Middle frontal gyrus (tissue), 1 donor: ENCODE data around the gene PCDH12.

Source experiments
- DNase-seq: peaks from one replicate; pipeline ENCODE4 v3.0.0-alpha.2; 2015; ENCODE audit warnings: low spot score; ENCODE audit errors: extremely low spot score

Gene PCDH12

DNA sequence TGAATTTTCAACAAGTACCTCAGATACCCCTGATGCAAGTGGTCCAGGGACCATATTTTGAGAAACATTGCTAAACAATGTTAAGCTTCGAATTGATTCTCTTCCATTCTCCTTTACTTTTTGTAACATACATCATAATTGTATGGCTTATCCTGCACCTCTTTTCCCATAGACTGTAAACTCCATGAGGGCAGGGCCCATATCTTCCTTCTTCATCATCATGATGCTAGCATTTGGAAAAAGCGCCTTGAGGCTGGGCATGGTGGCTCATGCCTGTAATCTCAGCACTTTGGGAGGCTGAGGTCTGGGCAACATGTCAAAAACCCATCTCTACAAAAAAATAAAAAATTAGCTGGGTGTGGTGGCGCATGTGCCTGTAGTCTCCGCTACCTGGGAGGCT lies 48.8 kb downstream of the PCDH12 start:
- DNase-seq = no peak

DNA sequence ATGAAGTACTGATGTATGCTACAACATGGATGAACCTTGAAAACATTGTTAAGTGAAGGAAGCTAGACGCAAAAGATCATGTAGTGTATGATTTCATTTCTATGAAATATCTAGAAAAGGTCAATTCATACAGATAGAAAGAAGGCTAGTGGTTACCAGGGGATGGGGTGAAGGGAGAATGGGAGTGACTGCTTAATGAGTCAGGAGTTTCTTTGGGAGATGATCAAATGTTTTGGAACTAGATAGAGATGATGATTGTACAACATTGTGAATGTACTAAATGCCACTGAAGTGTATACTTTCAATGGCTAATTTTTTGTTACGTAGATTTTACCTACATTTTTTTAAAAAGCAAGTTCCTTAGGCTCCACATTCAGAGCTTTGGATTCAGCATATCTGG lies 49.2 kb downstream of the PCDH12 start:
- DNase-seq = no peak

DNA sequence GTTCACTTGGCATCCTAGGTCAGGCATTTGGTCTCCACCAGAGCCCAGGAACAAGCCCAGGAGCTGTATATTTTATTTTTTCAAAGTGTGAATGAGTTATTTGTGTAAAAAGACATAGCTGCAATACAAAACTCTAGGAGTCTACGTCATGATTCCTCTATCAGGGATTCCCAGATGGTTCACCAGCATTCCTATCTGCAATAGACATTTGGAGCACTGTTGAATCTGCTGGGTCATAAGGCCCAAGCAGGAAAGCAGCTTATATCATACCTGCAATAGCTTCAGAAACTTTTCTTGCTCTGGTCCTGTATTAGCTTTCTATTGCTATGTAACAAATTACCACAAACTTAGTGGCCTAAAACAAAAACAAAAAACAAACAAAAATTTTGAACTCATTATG lies 51.0 kb downstream of the PCDH12 start:
- DNase-seq = no peak

DNA sequence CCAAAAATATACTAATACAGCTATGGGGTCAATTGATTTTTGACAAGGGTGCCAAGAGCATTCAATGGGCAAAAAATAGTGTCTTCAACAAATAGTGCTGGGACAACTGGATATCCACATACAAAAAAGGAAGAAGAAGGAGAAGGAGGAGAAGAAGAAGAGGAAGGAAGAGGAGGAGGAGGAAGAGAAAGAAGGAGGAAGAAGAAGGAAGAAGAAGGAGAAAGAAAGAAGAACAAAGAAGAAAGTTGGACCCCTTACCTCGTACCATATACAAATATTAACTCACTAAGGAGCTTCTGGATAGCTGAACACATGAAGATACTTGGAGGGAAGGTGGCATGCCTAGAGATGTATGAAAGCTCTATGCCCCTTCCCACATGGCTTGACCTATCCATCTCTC lies 51.5 kb downstream of the PCDH12 start:
- DNase-seq = no peak

DNA sequence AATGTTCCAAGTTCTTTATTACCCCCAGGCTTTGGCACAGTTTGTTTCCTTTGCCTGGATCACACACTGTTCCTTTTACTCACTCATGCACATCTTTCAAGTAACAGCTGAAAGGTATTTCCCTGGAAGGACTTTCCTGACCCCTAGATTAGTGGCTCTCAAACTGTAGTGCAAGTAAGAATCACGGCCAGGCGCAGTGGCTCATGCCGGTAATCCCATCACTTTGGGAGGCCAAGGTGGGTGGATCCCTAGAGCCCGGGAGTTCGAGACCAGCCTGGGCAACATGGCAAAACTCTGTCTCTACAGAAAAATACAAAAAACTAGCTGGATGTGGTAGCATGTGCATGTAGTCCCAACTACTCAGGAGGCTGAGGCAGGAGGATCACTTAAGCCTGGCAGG lies 53.5 kb downstream of the PCDH12 start:
- no peak for DNase-seq

DNA sequence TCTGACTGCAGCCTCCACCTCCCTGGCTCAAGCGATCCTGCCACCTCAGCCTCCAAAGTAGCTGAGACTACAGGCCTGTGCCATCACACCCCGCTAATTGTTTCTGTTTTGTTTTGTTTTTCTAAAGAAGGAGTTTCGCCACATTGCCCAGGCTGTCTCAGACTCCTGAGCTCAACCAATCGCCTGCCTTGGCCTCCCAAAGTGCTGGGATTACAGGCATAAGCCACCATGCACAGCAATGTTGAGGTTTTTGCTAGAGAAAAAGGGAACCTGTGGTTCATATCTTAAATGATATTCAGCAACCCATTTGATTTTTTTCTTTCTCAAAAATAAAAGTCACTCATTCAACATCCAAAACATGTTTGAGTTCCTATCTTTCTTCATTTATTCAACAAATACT lies 54.7 kb downstream of the PCDH12 start:
- DNase-seq = no peak

DNA sequence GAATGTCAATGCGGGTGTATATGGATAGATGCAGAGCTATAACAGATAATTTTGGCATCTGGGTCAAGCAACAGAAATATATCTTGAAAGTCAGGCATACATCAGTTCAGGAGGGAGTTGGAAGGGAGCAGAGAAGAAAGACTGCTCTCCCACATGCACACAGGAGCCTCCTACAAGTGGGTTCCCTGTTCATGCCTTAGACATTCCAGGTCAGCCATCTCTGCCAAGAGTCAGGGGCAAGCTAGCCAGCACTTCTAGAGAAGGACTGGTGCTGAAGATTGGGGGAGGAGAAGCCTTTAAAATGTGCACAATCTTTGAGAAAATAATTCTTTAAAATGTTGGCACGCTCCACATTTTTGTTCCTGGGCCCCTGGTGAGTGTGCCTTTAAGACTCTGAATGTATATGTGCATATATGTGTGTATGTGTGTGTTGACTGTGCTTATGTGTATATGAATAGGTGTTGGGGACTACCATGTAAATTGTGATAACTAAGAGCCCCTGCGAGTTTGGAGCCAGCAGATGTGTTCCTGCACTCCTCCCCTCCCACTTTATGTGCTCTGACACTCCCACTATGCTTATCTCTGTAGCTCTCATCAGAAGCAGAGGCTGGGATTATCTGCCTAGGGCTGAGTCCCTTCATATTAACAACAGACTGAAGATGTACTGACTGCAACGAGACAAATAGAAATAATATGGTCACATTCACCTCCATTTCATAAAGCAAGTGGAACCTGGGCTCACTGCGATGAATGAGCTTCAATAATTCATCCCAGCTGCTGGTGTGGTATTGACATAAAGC lies 55.8 kb downstream of the PCDH12 start:
- no peak for DNase-seq

DNA sequence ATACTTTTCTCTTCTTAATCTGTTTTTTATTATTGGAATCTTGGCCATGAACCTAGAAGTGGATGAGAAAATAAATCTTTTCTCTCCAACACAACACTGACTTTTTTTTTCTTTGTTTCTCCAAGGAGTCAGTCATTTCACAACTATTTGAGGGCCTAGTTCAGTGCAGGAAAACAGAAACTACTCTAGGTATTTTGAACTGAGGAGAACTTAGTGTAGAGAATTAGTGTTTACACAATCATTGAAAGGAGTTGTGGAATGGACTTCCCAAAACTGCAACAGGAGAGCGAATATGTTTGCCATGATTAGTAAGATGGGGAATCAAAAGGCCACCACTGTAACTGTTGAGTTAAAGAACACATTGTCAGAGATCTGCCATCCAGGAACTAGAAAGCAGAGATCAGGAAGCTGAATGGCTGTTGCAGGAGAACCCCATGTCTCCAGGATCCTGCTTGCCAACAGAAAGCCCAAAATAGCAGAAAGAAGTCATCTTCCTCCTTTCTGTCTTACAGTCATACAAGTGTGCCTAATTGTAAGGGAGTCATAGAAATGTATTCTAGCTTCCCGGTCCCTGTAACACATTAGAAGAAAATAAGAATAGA lies 59.5 kb downstream of the PCDH12 start:
- no peak for DNase-seq

DNA sequence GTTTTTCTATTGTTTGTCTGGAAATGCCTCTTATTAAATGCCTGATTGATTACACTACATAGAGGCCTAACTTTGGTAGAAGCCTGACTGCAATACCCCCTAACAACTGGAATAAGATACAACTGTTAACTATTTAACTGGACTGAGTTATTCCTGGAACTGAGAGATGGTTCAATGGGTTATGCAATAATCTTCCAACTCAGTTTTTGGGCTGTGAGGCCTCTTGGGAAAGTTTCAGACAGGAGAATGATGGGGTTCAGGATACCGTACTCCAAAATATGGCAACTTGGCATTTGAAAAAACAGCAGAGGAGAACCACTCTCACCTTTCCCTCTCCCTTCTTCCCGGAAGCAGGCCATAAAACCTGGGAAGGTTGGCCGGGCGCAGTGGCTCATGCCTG lies 60.6 kb downstream of the PCDH12 start:
- no peak for DNase-seq
